Measurements from ENCODE around the gene GABRR1. TPM values are rescaled to one million over a fixed set of nuclear protein-coding genes. Genes with fewer than 3 reads are reported as not detected.
A peak's percentile ranks its signal among the peaks of the same experiment; 100 is the strongest.

GABRR1 gene
- total and polyA plus RNA-seq, 2 experiments from 2014 or later = 0.14 to 0.37 TPM

- no peak for TF ChIP-seq CTCF (conservative IDR thresholded peaks at IDR 0.05; ENCODE audit: low read depth in 2 of 2)
- no peak for TF ChIP-seq POLR2AphosphoS5 (IDR thresholded peaks at IDR 0.05; ENCODE audit: low read depth)
- TF ChIP-seq NANOG (IDR thresholded peaks at IDR 0.05; ENCODE audit: borderline replicate concordance) = no peak
- no peak for TF ChIP-seq ETS1 (IDR thresholded peaks at IDR 0.05)
- no peak for TF ChIP-seq CREB1 (CRISPR knock-in tag; IDR thresholded peaks at IDR 0.05; ENCODE audit: low read depth)
- no peak for TF ChIP-seq EZH2phosphoT487 (IDR thresholded peaks at IDR 0.05; ENCODE audit: unreplicated experiment)
- TF ChIP-seq REST (IDR thresholded peaks at IDR 0.05; ENCODE audit: unreplicated experiment) = no peak
- no peaks in the 10 kb centered on the region for H3F3A ChIP-seq (replicated peaks; ENCODE audit: low read depth)
- DNase-seq (ENCODE audit: low spot score) (no peak), ATAC-seq (no peak)
- H4K20me1 ChIP-seq (replicated peaks; ENCODE audit: insufficient read depth) = peaks cover 8% of the 10 kb centered on the region
- H2AFZ ChIP-seq = no peak overlapping the region
- peaks cover 15% of the 10 kb centered on the region for H3K4me1 ChIP-seq (ENCODE audit: insufficient read depth)
- no peaks in the 10 kb centered on the region for H3K9me2 ChIP-seq (ENCODE audit: insufficient read depth)
- H3K4me3 ChIP-seq = no peak overlapping the region
- H3K4me1 Mint-ChIP-seq = peaks cover 12% of the 10 kb centered on the region
- H3K27me3 ChIP-seq (ENCODE audit: insufficient read depth) = peaks cover 97% of the 10 kb centered on the region
- no peak overlapping the region for H3K4me3 Mint-ChIP-seq
- H3K27ac ChIP-seq (ENCODE audit: low read depth) = no peak overlapping the region
- no peak overlapping the region for H3K4me2 ChIP-seq
- H3K36me3 Mint-ChIP-seq (ENCODE audit: low read depth) = no peaks in the 10 kb centered on the region
- H3K27ac Mint-ChIP-seq = no peak overlapping the region
- H3K9me3 Mint-ChIP-seq = no peaks in the 10 kb centered on the region
- no peaks in the 10 kb centered on the region for H3K79me2 ChIP-seq (replicated peaks; ENCODE audit: insufficient read depth)
- peaks cover 28% of the 10 kb centered on the region for H3K27me3 Mint-ChIP-seq (ENCODE audit: insufficient read depth, low read depth, poor library complexity)
- no peaks in the 10 kb centered on the region for H3K36me3 ChIP-seq (ENCODE audit: insufficient read depth)
Observed at GRCh38 chr6:89138173-89138572, 79.0 kb downstream of the GABRR1 start.

GRCh38 chr6:89134723-89135122, 82.4 kb downstream of the GABRR1 start:
- no peaks in the 10 kb centered on the region for H3F3A ChIP-seq (replicated peaks; ENCODE audit: low read depth)
- no peaks in the 10 kb centered on the region for H3K36me3 ChIP-seq (ENCODE audit: insufficient read depth)
- ATAC-seq = peak; percentile 48
- Mint-ChIP-seq H3K4me1 (peaks cover 11% of the 10 kb centered on the region; the same call in 2 of the 3 replicates), H3K27me3 (ENCODE audit: insufficient read depth, low read depth, poor library complexity) (peaks cover 34% of the 10 kb centered on the region), H3K4me3 (no peak overlapping the region), H3K27ac (no peak overlapping the region), H3K9me3 (no peaks in the 10 kb centered on the region), H3K36me3 (ENCODE audit: low read depth) (no peaks in the 10 kb centered on the region)
- H3K9me2 ChIP-seq (ENCODE audit: insufficient read depth) = no peaks in the 10 kb centered on the region
- peaks cover 8% of the 10 kb centered on the region for H4K20me1 ChIP-seq (replicated peaks; ENCODE audit: insufficient read depth)
- no peak overlapping the region for H3K4me3 ChIP-seq
- no peak overlapping the region; the same call in 1 of the 2 replicates for H3K4me2 ChIP-seq
- no peak for TF ChIP-seq EZH2 (IDR thresholded peaks at IDR 0.05; ENCODE audit: low read depth, unreplicated experiment)
- no peak for TF ChIP-seq NANOG (IDR thresholded peaks at IDR 0.05; ENCODE audit: borderline replicate concordance)
- DNase-seq (ENCODE audit: low spot score) = no peak
- H3K27ac ChIP-seq (ENCODE audit: low read depth) = no peak overlapping the region
- H3K4me1 ChIP-seq (ENCODE audit: insufficient read depth) = peaks cover 13% of the 10 kb centered on the region
- H2AFZ ChIP-seq = no peak overlapping the region
- peaks cover 98% of the 10 kb centered on the region for H3K27me3 ChIP-seq (ENCODE audit: insufficient read depth)
- no peaks in the 10 kb centered on the region for H3K79me2 ChIP-seq (replicated peaks; ENCODE audit: insufficient read depth)
